Measurements from ENCODE around the gene HCK.
"Not testable (repeated sequence)": the region's sequence is repeated elsewhere in the genome, so short reads cannot be mapped to it uniquely, and the experiment has no call there.

The HCK gene

GRCh38 chr20:32029561-32029960 is 22.5 kb upstream of the HCK start:
- no peak for DNase-seq (ENCODE audit: low read depth)

- DNase-seq (ENCODE audit: low read depth), result peak; percentile 57
These were observed 20.8 kb upstream of the HCK start for GRCh38 chr20:32031007-32031958.

GRCh38 chr20:32033316-32033715 is 18.7 kb upstream of the HCK start:
- DNase-seq (ENCODE audit: low read depth), result no peak

- DNase-seq (ENCODE audit: low read depth), result not testable (repeated sequence)
These were observed 18.3 kb upstream of the HCK start for GRCh38 chr20:32033721-32034120.

GRCh38 chr20:32034581-32035425 is 17.2 kb upstream of the HCK start:
- no peak for DNase-seq (ENCODE audit: low read depth)

- no peak for DNase-seq (ENCODE audit: low read depth)
These were observed 16.6 kb upstream of the HCK start for GRCh38 chr20:32035426-32035779.

- no peak for DNase-seq (ENCODE audit: low read depth)
These were observed 15.8 kb upstream of the HCK start for GRCh38 chr20:32036252-32036651.

- no peak for DNase-seq (ENCODE audit: low read depth)
These were observed 15.1 kb upstream of the HCK start for GRCh38 chr20:32036716-32037485.

- no peak for DNase-seq (ENCODE audit: low read depth)
These were observed 14.1 kb upstream of the HCK start for GRCh38 chr20:32037929-32038328.

- DNase-seq (ENCODE audit: low read depth), result no peak
These were observed 11.7 kb upstream of the HCK start for GRCh38 chr20:32040142-32040953.

- DNase-seq (ENCODE audit: low read depth), result no peak
These were observed 6.0 kb upstream of the HCK start for GRCh38 chr20:32045999-32046398.

GRCh38 chr20:32050324-32050841 is 1.7 kb upstream of the HCK start:
- DNase-seq (ENCODE audit: low read depth), result no peak

GRCh38 chr20:32050851-32051556 is 1.0 kb upstream of the HCK start:
- DNase-seq (ENCODE audit: low read depth), result no peak

- DNase-seq (ENCODE audit: low read depth), result no peak
These were observed 337 bp upstream of the HCK start for GRCh38 chr20:32051720-32052089.

GRCh38 chr20:32052778-32053362 is 828 bp downstream of the HCK start:
- no peak for DNase-seq (ENCODE audit: low read depth)

GRCh38 chr20:32053648-32054047 is 1.6 kb downstream of the HCK start:
- no peak for DNase-seq (ENCODE audit: low read depth)

- DNase-seq (ENCODE audit: low read depth), result no peak
These were observed 4.9 kb downstream of the HCK start for GRCh38 chr20:32056708-32057483.

- DNase-seq (ENCODE audit: low read depth), result no peak
These were observed 5.7 kb downstream of the HCK start for GRCh38 chr20:32057656-32058184.

GRCh38 chr20:32059189-32059588 is 7.1 kb downstream of the HCK start:
- no peak for DNase-seq (ENCODE audit: low read depth)

Data from stromal cell of bone marrow (primary cell).